Measurements from ENCODE around the gene METTL24.

METTL24 gene

DNA sequence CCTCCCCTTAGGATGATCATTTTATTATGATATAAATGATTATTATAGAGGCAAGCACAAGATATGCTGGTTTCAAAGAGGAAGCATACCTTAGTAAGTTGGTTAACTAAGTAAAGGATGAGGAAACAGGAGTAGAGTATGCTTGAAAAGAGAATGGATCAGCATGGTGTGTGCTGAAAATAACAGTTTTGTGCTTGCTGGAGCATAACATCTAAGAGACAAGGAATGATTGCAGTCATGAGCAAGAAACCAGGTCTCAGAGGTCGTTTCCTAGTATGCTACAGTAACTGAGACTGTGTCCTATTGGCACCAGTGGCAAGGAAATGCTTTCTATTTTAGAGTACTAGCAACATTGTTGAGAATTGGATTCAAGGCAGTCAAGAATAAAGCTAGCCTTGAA is 143.8 kb downstream of the METTL24 start:
- H3K4me3 ChIP-seq (ENCODE audit: low read depth, low read length): no peak overlapping the region
- TF ChIP-seq, protein P1, sequence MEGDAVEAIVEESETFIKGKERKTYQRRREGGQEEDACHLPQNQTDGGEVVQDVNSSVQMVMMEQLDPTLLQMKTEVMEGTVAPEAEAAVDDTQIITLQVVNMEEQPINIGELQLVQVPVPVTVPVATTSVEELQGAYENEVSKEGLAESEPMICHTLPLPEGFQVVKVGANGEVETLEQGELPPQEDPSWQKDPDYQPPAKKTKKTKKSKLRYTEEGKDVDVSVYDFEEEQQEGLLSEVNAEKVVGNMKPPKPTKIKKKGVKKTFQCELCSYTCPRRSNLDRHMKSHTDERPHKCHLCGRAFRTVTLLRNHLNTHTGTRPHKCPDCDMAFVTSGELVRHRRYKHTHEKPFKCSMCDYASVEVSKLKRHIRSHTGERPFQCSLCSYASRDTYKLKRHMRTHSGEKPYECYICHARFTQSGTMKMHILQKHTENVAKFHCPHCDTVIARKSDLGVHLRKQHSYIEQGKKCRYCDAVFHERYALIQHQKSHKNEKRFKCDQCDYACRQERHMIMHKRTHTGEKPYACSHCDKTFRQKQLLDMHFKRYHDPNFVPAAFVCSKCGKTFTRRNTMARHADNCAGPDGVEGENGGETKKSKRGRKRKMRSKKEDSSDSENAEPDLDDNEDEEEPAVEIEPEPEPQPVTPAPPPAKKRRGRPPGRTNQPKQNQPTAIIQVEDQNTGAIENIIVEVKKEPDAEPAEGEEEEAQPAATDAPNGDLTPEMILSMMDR (IDR thresholded peaks at IDR 0.05; ENCODE audit: insufficient read depth, low read depth, low read length, missing control alignments): no peak
- DNase-seq (ENCODE audit: low read depth): no peak

DNA sequence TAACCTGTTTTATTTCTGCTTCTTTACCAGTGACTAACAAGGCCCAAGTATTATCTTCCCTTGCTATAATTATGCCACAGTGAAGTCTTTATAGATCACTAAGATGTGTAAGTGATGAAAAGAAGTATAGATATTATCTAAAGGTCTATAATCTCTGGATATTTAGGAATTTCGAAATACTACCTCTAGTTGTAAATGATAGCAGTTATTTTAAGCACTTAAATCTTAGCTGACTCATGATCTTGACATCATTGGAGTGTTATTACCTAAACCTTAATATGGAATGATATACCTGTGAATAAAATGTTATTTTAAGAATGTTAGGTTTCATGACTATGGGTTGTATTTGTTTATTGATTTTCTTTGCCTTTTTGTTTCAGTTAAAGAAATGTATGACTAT is 146.4 kb downstream of the METTL24 start:
- TF ChIP-seq, protein P1 (IDR thresholded peaks at IDR 0.05; ENCODE audit: insufficient read depth, low read depth, low read length, missing control alignments): no peak
- H3K4me3 ChIP-seq (ENCODE audit: low read depth, low read length): no peak overlapping the region
- DNase-seq (ENCODE audit: low read depth): no peak

DNA sequence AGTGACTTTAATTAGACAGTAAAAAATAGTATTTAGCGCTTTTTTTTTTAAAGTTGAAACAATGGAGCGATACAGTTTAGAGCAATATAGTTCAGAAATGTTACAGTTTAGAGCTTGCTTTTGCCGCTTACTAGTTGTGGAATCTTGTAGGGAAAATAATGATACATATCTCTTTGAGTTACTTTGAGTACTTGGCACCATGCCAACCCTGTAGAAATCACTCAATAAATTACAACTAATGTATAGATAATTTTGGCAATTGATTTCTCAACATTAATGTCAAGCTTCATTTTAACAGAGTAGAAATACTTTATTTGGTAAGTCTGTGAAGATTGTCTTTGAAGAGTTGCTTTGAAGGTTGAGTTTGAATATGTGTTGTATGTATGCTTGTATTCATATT is 150.5 kb downstream of the METTL24 start:
- DNase-seq (ENCODE audit: low read depth): no peak
- TF ChIP-seq, protein P1 (IDR thresholded peaks at IDR 0.05; ENCODE audit: insufficient read depth, low read depth, low read length, missing control alignments): no peak
- no peak overlapping the region for H3K4me3 ChIP-seq (ENCODE audit: low read depth, low read length)

DNA sequence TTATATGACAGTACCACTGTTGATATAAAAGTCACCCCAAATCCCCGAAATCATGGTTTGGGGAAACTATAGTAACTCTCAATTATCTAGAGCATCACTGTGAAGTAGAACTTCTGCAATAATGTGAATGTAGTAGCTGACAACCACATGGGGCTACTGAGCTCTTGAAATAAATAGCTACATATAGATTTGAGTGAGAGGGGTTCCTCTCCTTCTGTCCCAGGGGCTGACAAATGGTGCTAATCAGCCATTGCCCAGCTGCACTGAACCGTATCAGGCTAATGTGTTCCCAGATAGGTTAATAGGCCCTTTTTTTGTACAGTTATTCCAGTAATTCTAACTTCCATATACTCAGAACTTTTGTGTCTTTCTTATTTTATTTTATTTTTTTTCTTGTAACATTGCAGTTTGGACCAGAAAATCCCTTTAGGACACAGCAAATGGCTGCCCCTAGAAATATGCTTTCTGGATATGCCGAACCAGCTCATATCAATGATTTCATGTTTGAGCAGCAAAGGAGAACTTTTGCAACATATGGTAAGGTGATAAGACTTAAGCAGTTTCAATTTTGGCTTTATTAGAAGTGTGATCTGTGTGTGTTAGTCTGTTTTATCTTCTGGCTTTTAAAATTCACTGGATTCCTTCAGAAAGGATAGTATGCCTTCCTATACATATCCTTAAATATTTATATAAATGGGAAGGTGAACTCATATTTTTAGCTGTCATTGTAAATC is 156.8 kb downstream of the METTL24 start:
- no peak overlapping the region for H3K4me3 ChIP-seq (ENCODE audit: low read depth, low read length)
- no peak for DNase-seq (ENCODE audit: low read depth)
- TF ChIP-seq, protein P1 (IDR thresholded peaks at IDR 0.05; ENCODE audit: insufficient read depth, low read depth, low read length, missing control alignments): no peak

DNA sequence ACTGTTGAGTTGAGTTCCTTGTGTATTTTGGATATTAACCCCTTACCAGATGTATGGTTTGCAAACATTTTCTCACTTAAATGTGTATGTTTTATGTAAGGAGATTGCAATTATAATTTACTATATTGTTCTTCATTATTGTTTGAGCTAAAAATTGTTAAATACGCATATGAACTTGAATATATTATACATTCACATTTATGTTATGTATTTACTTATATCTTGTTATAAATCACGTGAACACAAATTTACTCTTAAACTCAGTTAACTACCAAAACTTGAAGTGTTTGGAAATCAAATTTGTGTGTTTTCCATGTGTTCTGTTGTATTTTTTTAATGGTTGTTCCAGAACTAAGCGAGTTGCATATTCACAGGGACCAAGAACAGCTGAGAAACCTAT is 159.6 kb downstream of the METTL24 start:
- no peak for DNase-seq (ENCODE audit: low read depth)
- TF ChIP-seq, protein P1 (IDR thresholded peaks at IDR 0.05; ENCODE audit: insufficient read depth, low read depth, low read length, missing control alignments): no peak
- H3K4me3 ChIP-seq (ENCODE audit: low read depth, low read length): no peak overlapping the region

DNA sequence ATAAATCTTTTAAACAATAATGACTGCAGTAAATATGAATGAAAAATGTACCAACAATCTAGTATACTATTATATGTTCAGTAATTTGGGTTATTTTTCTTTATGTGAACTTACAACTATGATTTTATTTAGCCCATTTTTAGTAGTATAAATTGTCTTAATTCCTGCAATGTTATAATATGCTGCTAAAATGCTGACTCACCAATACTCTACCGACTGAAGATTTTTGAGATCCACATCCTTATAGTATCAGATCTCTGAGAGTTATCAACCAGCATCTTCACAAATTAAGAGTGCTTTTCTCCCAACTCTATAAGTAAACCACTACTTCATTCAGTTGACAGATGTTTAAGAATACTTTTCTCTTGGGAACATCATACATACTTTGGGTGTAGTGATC is 161.3 kb downstream of the METTL24 start:
- TF ChIP-seq, protein P1 (IDR thresholded peaks at IDR 0.05; ENCODE audit: insufficient read depth, low read depth, low read length, missing control alignments): no peak
- H3K4me3 ChIP-seq (ENCODE audit: low read depth, low read length): no peak overlapping the region
- DNase-seq (ENCODE audit: low read depth): no peak

DNA sequence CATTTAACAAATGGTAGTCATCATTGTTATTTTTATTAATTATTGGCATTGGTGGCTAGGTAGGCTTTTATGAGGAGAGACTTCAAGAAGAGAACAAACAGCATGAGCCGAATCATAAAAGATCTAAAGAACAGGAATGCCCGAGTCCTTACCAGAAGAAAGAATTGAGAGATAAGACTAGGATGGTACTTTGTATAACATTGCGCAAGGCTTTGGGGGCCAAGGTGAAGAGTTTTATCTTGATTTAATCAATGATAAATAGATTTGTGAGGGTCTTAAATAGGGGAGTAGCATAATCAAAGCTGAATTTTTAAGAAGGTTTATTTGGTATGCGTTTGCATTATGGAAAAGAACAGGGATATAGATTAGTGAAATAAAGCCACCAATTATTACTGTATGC is 162.5 kb downstream of the METTL24 start:
- no peak for DNase-seq (ENCODE audit: low read depth)
- H3K4me3 ChIP-seq (ENCODE audit: low read depth, low read length): no peak overlapping the region
- TF ChIP-seq, protein P1 (IDR thresholded peaks at IDR 0.05; ENCODE audit: insufficient read depth, low read depth, low read length, missing control alignments): no peak

All from GM12865 (cell line).